Skin of body (tissue), 2 donors: Measurements from ENCODE around the gene COL5A1. TPM values are rescaled to one million over a fixed set of nuclear protein-coding genes. Genes with fewer than 3 reads are reported as not detected.
A peak's percentile ranks its signal among the peaks of the same experiment; 100 is the strongest.
"Not testable (repeated sequence)": the region's sequence is repeated elsewhere in the genome, so short reads cannot be mapped to it uniquely, and the experiment has no call there.

Source experiments
- DNase-seq: peaks from one replicate; lab custom pipeline; 2025; lab: John Stamatoyannopoulos, UW
- total RNA-seq: library from RNA; depleted of rRNA; stranded (reverse); fragments of >200 nt; gene quantifications from one replicate; pipeline ENCODE4 v1.2.3, GENCODE V29; 2014

Gene COL5A1
- total RNA-seq, 1 donor from 2014 or later = 349 TPM

DNA sequence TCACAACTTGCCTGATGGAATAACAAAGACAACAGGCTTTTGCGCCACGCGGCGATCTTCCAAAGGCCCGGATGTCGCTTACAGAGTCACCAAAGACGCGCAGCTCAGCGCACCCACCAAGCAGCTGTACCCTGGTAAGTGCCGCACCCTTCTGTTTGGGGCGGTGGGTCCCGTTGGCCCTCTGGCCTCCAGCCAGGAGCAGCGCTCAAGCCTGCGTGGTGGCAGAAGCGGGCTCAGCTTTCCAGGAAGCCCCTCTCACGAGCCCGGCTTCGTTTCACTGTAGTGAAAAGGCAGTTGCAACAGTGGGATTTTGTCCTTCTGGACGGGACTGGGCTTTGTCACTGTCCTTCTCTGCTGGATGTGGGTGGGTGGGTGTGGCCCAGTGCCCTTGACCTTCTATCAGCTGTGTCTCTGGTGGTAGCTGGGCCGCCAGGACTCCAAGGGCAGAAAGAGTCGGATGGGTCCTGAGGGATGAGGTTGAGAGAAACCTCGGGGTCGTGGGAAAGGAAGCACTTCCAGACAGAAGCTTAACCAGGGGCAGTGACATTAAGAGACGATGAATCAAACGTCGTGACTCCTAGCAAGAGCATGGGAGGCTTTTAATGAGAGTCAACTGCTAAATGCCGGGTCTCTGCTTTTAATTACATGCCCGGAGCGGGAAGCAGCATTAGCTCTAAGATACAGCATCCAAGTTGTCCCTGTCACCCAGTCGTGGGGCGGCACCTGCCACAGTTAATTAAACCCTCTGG, 49.5 kb downstream of the COL5A1 start:
- peak; percentile 24 for DNase-seq

DNA sequence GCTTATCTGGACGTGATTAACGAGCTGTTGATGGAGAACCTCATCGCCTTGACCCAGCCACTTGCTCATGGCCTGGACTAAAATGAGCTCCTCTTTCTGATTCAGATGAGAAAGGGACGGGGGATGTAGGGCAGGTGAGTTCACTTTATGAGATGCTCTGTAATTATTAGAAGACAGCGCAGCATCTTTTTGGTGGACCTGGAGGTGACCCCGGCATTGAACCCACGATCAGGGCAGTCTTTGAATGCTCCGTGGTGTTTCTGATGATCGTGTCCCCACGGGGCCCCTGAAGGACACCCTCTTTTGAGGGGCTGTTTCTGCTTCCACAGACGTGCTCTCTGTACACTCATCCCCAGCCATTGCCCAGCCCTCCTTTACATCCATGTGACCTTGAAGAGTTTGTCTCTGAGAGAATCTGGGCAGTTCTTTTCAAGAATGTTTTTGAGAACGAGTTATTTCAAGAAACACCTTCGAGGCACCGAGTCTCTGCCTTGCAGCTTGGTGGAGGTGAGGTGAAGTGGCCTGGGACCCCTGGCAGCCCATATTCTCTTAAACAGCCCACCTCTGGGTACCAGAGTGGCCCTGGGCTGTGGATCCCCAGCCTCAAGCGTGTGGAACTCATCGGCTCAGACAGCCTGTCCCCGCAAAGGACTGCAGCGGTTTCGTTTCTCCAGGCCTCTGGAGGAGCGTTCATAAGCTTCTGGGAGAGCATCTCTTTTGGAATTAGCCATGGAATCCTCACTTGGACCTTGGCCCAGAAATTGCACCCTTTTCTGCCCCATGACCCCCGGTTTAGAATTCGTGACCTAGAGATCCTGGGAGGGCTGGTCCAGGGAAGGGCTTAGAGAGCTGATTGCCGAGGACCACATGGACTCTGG, 50.3 kb downstream of the COL5A1 start:
- no peak for DNase-seq

DNA sequence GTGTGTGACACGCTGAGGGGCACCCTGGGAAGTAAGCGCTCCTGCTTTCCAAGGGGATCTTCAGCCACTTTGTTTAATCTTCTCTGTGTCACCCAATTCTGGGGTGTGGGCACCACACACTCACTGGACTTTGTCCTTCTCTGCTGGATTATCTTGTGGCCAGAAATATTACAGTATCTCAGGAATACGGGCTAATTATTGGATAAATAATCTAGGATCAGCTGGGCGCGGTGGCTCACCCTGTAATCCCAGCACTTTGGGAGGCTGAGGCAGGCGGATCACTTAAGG, 50.9 kb downstream of the COL5A1 start:
- DNase-seq = no peak

DNA sequence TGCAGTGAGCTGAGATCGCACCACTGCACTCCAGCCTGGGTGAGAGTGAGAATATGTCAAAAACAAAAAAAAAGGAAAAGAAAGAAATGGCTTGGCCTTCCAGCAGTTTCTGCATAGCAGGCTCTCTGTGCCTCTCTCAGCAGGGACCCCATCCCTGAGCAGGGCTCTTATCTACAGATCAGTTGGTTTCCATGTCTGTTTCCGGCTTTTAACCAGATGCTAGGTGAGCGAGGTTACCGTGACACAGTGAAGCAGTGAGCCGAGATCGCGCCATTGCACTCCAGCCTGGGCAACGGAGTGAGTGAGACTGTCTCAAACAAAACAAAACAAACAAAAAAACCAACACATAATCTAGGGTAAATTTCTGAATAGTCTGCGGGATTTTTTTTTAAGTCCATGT, 51.4 kb downstream of the COL5A1 start:
- DNase-seq = no peak

DNA sequence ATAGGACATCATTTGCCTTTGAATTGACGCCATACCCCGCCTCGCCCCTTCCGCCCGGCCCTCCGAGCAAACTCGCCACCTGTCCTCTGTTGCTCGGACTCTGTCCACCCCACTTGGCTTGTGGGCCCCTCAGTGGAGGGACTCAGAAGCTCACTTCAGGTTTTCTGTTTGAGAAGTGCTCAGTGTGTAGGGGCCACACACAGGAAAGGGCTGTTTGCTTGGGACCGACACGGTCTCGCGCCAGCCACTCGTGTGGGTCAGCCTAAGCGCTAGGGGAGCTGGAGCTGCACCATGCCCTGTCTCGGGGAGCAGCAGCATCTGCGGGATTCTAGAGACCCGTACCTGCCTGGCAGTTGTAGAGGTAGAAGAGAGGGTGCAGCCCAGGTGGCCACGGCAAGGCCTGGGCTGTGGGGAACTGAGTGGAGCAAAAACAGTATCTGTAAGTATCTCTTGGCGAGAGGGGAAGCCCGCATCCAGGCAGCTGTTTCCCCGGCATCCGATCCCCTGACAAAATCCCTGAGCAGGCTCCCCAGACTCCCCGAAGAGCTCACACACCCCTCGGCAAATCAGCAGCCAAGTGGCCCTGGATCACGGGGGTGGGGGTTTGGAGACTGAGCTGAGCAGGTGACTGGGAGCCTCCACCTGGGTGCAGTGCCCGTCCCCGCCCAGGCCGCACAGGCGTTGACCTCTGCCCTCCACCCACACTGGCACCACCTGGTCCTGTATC, 52.2 kb downstream of the COL5A1 start:
- DNase-seq = no peak

DNA sequence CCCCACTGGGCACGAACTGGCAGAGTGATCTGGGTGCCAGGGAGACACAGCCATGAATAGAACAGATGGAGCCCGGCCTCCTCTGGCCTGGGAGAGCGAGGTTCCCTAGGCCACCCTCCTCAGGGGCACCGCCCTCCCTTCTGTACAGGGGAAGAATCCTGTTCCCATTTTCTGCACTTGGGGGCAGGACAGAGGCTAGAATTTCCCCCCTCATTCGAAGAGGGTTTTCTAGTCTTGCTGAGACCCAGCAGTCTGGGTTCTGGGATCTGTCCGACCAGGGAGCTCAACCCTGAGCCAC, 52.7 kb downstream of the COL5A1 start:
- DNase-seq = no peak

DNA sequence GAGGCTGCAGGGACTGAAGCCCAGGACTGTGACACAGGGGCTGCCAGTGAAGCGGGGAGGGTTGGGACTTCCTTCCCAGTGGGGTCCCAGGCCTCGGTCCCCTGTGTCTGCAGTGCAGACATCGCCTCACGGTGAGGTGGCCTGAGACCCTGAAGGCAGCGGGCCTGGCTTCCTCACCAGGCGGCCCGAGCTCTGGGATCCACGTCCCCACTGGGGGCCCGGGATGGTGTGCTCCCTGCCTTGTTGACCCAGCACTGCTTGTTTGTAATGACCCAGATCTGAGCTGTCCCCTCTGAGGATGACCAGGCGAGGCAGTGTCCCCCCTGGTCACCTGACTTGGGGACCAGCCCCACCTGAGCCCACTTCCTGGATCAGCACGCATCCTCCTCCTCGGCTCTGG, 53.1 kb downstream of the COL5A1 start:
- DNase-seq = no peak

DNA sequence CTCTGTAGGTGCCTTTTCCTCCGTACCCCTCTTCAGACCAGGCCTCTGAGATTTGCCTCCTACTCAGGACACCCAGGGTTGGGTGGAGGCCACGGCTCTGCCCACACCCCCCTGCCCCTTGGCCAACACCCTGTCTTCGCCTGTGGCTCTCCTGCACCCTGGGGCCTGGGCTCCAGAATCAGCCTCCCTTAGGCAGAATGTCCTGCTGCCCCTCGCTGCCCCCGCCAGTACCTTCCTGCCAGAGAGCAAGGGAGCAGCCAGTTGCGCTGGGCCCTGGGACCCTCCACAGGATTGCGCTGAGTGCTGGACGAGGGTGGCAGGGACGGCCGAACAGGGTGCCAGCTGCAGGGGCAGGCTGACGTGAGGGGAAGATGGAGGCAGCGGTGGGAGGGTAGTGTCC, 53.5 kb downstream of the COL5A1 start:
- DNase-seq = no peak

DNA sequence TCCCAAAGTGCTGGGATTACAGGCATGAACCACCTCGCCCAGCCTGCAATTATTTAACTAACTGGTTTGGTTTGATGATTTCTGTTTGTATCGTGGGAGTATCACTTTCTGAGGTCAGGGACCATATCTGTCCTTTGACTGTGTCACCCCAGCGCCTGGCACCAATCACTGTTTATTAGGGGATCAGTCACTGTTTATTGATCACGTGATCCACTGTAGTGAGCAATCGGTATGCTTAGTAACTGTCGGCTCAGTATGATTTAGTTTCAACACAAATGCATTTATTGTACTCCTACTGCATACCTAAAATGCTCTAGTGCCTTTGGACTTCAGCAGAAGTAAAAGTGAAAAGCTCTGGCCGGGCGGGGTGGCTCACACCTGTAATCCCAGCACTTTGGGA, 54.8 kb downstream of the COL5A1 start:
- no peak for DNase-seq

DNA sequence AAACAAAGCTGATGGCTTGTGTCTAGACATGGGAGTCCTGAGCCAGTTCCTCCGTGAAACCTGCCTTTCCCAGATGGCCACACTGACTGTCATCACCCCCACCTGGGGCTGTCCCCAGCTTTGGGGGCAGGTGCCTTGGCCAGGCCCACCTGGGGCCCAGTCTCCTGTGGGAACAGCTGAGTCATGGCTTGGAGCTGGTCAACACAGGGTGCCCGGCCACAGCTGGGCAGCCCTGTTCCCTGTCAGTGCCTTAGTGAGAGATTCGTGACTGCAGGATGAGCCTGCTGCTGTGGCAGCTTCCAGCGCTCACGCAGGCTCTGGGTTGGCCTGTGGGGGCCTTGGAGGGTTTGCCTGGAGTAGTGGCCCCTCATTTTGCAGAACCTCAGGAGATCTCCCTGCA, 56.5 kb downstream of the COL5A1 start:
- no peak for DNase-seq

DNA sequence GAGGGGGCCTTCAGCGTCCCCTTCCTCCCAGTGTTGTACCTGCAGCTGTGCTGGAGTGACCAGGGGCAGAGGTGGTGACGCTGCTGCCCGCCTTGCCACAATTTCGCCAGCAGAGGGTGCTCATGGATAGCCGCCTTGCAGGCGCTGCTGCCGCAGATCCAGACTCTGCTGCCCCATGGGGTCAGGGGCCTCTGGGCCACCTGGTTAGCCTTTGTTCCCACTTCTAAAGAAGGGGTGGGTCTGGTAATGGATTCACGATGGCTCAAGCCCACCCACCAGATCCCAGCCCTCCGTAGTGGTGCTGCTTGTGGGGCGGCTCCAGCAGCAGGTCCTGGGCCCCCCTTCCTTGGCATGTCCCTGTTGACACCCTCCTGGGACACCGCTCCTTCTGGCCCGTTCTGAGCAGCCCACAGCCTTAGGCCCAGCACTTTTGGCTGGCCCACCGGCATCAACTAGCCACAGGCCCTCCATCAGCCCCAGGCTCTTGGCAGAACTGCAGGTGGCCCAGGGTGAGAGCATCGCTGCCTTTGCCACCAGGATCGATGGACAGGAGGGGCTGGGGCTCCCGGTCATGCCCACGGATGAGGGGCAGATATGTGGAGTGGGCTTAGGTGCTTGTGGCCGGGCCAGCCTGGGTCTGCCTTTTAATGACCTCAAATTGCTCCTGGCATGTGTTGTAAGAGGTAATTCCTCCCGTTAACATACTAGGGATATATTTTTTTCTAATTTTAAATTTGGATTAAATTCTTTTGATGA, 57.2 kb downstream of the COL5A1 start:
- DNase-seq = no peak

DNA sequence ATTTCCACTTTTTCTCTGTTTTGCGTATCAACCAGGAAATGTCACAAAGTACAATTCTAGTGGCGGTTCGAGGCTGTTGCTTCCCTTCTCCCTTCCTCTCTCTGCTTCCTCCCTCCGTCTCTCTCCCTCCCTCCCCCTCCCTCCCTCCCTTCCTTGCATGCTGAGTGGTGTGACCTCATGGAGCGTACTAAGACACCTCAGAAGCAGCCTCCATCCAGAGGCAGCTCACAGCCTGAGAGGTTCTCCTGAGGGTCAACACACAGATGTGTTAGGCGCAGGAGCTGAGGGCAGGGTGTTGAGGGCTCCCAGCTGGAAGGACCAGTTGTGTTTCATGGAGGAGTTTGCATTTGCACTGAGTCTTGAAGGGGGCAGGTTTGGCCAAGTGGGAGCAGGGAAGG, 57.7 kb downstream of the COL5A1 start:
- DNase-seq = no peak

DNA sequence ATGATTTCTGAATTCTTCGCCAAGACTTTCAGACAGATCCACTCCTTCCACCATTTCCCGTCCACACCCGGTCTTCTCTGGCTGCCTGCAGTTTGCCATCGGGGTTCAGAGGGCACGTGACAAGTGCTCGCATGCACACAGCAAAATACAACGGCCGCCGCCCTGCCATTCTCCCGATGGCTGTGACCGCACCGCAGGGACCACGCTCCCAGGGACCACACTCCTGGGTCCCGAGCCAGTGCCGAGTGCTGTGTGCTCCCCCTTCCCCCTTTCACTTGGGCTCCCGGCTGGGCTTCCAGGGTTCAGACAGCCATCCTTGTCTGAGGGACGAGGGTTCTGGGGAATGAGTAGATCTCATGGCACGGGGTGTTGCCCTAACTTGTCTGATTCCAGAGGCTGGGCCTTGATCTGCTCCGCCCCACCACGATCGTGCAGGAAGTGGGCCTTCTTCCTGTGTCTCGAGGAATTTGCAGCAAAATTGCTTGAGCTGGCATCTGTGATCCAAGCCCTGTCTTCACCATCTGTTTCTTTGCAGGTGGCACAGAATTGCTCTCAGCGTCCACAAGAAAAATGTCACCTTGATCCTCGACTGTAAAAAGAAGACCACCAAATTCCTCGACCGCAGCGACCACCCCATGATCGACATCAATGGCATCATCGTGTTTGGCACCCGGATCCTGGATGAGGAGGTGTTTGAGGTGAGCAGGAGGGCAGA, 59.2 kb downstream of the COL5A1 start:
- no peak for DNase-seq

DNA sequence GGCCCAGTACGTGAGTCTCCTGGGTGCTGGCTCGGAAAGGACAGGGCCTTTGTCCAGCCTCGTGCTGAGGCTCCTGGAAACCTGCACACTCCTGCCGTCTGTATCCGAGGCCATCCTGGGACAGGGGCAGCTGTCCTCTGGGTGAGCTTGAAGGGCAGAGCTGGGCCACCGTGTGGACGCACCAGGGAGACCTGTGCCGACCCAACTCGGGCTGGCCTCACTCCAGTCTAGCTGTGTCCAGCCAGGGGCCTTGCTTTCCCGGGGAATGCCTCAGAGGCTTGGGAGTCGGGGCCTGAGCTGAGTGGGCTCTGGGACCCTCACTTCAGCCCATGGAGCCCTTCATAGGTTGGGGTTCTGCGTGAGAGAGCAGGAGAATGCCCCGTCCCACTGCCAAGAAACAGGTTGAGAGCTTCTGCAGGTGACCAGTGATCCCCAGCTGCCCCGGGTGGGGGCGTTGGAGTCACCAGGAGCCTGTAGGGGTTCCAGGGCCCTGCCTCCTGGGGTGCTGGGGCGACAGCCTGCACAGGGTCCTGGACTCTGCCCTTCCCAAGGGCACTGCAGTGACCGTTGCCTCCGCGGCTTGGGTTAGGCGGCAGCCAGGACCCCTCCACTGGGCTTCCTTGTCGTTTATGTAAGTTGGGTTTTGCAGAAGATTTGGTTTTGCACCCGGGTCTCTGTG, 60.1 kb downstream of the COL5A1 start:
- DNase-seq = no peak

DNA sequence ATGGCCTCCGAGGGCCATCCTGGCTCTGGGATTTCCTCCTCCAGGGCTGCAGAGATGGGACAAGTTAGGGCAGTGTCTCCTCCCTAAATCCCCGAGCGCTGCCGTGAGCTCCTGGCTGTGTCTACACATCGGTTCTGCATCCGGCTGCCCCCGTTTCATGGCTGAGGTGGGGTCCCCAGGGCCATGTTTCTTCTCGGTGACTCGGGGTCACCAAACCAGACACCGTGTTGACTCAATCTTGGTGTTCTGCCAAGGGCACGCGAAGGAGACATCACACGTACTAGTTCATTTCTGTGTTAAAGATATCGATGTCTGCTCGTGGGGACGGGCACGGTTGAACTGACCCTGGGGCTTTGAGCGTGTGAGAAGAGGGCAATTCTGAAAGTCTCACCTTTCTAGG, 60.7 kb downstream of the COL5A1 start:
- DNase-seq = no peak

DNA sequence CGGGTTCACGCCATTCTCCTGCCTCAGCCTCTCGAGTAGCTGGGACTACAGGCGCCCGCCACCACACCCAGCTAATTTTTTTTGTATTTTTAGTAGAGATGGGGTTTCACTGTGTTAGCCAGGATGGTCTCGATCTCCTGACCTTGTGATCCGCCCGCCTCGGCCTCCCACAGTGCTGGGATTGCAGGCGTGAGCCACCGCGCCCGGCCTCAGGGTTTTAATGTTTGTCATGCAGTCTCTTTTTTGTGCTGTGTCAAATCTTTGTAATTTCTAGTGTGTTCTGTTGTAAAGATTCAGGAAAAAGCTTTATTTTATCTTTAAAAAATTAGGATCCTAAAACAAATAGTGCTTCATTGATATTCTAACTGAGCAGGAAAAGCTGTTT, 62.1 kb downstream of the COL5A1 start:
- DNase-seq = not testable (repeated sequence)

DNA sequence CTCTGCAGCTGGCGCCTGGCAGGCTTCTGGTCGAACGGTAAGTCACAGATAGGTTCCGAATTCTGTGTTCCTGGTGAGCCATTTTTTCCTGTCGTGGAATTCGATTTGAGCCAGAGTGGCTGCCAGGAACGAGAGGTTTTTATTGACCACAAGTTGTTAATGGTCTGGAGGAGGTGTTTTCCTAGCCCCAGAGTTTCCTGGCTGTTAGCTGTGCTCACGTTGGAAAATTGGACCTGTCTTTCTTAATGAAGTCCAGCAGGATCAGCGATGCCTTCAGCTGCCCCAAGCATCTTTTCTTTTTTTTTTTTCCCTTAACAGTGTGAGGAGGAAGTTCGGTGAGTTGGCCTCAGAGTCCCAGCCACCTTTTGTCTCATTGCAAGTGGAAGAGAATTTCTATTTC, 62.9 kb downstream of the COL5A1 start:
- peak; percentile 30 for DNase-seq

DNA sequence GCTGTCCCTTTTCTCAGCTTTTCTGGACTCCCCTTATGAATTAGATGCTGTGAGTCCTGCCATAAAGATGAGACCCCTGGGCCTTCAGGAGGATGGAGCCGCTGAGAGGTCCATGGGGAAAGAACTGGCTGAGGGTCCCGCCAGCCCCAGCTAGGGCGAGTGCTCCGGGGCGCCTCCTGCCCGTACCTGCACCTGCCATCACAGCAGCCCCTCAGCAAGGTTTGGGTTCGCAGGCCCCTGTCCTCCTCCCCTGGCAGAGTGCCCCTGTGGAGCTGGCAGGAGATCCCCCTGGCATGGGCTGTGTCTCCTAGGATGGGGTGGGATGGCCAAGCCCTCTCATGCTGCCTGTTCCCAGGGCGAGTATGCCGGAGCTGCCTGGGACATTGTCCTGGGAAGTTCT, 64.2 kb downstream of the COL5A1 start:
- no peak for DNase-seq

DNA sequence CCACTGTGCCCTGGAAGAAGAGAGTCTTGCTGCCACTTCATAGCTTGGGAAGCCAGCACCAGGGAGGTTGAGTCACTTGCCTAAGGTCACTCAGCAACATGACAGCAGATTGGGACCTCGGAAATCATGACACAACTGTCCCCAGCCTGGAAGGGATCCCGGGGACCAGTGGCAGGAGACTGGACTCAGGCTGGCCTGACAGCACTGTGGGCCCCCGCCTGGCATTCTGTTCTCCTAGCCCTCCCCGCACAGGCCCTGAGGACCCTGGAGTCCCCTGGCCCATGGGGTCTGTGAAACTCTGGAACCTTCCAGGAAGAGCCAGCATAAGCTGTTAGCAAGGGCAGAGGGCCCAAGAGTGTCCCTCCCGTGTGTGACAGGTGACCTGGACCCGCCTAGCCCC, 64.9 kb downstream of the COL5A1 start:
- no peak for DNase-seq

DNA sequence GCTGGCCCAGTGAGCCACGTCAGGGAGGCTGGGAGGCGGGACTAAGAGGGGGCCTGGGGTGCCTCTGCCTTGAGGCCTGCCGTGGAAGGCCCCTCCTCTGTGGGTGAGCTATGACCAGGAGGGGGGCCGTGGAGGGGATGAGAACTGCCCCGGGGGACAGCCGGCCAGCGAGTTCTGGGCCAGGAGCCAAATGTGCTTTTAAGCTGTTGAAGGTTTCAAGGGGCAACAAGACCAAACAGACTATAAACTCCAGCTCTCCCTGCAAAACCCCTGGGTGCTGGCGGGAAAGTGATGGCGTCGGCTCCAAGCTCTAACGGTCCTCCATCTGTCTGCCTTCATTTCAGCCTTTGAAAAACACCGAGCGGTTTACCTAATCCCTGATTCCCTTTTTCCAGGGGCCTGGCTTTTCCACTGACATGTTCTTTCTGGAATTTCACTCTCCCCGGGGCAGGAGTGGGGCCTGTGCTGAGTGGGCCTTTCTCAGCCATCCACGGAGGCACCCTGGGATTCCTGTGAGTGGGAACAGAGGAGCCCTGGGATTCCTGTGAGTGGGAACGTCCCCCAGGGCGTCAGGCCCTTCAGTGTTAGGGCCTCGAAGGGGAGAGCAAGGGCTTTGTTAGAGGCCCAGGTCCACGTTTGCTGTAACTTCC, 65.6 kb downstream of the COL5A1 start:
- peak; percentile 88 for DNase-seq
